H9 (cell line): ENCODE measurements around the gene POLN. TPM values are rescaled to one million over a fixed set of nuclear protein-coding genes. Genes with fewer than 3 reads are reported as not detected.

ENCODE experiments used
- DNase-seq: peaks from one replicate; pipeline ENCODE4 v3.0.0-alpha.2; 2017
- H2AFZ ChIP-seq: one replicate; pipeline ENCODE4 v1.6.1; 2013; ENCODE audit warnings: mild to moderate bottlenecking, low read length, control low read depth, moderate library complexity
- H2AK5ac ChIP-seq: 2 replicates; pipeline ENCODE4 v1.6.1; 2013; ENCODE audit warnings: low read length, control low read depth, mixed read lengths; ENCODE audit not compliant: insufficient read length
- H2BK120ac ChIP-seq: one replicate; pipeline ENCODE4 v1.6.1; 2013; ENCODE audit warnings: low read depth, mild to moderate bottlenecking, low read length, control low read depth, inconsistent platforms; ENCODE audit not compliant: poor library complexity, severe bottlenecking
- H2BK12ac ChIP-seq: 2 replicates; pipeline ENCODE4 v1.6.1; 2013; ENCODE audit warnings: low read length, control low read depth, mixed read lengths, low read depth; ENCODE audit not compliant: insufficient read length
- H2BK15ac ChIP-seq: 2 replicates; pipeline ENCODE4 v1.6.1; 2013; ENCODE audit warnings: low read depth, low read length, control low read depth
- H2BK20ac ChIP-seq: one replicate; pipeline ENCODE4 v1.6.1; 2013; ENCODE audit warnings: low read depth, mild to moderate bottlenecking, low read length, control low read depth, inconsistent platforms; ENCODE audit not compliant: poor library complexity, severe bottlenecking
- H2BK5ac ChIP-seq: 2 replicates; pipeline ENCODE4 v1.6.1; 2013; ENCODE audit warnings: low read length, control low read depth, mixed read lengths; ENCODE audit not compliant: insufficient read length
- H3K14ac ChIP-seq: 2 replicates; pipeline ENCODE4 v1.6.1; 2013; ENCODE audit warnings: low read length, control low read depth; ENCODE audit not compliant: insufficient read depth
- H3K18ac ChIP-seq: 2 replicates; pipeline ENCODE4 v1.6.1; 2013; ENCODE audit warnings: low read depth, mild to moderate bottlenecking, mixed read lengths, low read length, control low read depth; ENCODE audit not compliant: insufficient read length
- H3K23ac ChIP-seq: 2 replicates; pipeline ENCODE4 v1.6.1; 2013; ENCODE audit warnings: low read length, control low read depth, mixed read lengths, low read depth; ENCODE audit not compliant: insufficient read length
- H3K23me2 ChIP-seq: 2 replicates; pipeline ENCODE4 v1.6.1; 2013; ENCODE audit warnings: low read depth, mild to moderate bottlenecking, mixed read lengths, low read length, control low read depth; ENCODE audit not compliant: insufficient read length, poor library complexity, severe bottlenecking
- H3K27ac ChIP-seq: 2 replicates; pipeline ENCODE4 v1.5.1; 2013; ENCODE audit warnings: low read length, control low read depth, mixed read lengths, low read depth; ENCODE audit not compliant: insufficient read length
- H3K27me3 ChIP-seq: 2 replicates; pipeline ENCODE4 v1.6.1; 2013; ENCODE audit warnings: low read length, control low read depth, inconsistent platforms; ENCODE audit not compliant: insufficient read depth
- H3K4ac ChIP-seq: 2 replicates; pipeline ENCODE4 v1.6.1; 2013; ENCODE audit warnings: low read depth, mild to moderate bottlenecking, control low read depth, inconsistent platforms, low read length, moderate library complexity
- H3K4me1 ChIP-seq: 2 replicates; pipeline ENCODE4 v1.6.1; 2013; ENCODE audit warnings: low read length, control low read depth, inconsistent platforms; ENCODE audit not compliant: insufficient read depth
- H3K4me2 ChIP-seq: 2 replicates; pipeline ENCODE4 v1.6.1; 2013; ENCODE audit warnings: low read length, control low read depth, mixed read lengths; ENCODE audit not compliant: insufficient read length, insufficient read depth
- H3K56ac ChIP-seq: 2 replicates; pipeline ENCODE4 v1.6.1; 2013; ENCODE audit warnings: low read depth, mild to moderate bottlenecking, mixed read lengths, low read length, control low read depth; ENCODE audit not compliant: insufficient read length
- H3K79me1 ChIP-seq: 2 replicates; pipeline ENCODE4 v1.6.1; 2013; ENCODE audit warnings: low read depth, mild to moderate bottlenecking, moderate library complexity, low read length, control low read depth, inconsistent platforms; ENCODE audit not compliant: insufficient read depth, poor library complexity, severe bottlenecking
- H3K79me2 ChIP-seq: 2 replicates; pipeline ENCODE4 v1.6.1; 2013; ENCODE audit warnings: low read length, control low read depth, inconsistent platforms; ENCODE audit not compliant: insufficient read depth
- H3K9ac ChIP-seq: 2 replicates; pipeline ENCODE4 v1.6.1; 2013; ENCODE audit warnings: low read length, control low read depth, mixed read lengths; ENCODE audit not compliant: insufficient read length; ENCODE audit errors: extremely low read depth
- H3K9me3 ChIP-seq: one replicate; pipeline ENCODE4 v1.6.1; 2013; ENCODE audit warnings: low read depth, low read length, inconsistent platforms; ENCODE audit not compliant: control insufficient read depth
- H3T11ph ChIP-seq: one replicate; pipeline ENCODE4 v1.6.1; 2013; ENCODE audit warnings: mild to moderate bottlenecking, low read length, control low read depth, inconsistent platforms
- H4K20me1 ChIP-seq: one replicate; pipeline ENCODE4 v1.6.1; 2013; ENCODE audit not compliant: control insufficient read depth, insufficient read length, insufficient read depth
- H4K5ac ChIP-seq: 2 replicates; pipeline ENCODE4 v1.6.1; 2013; ENCODE audit warnings: low read depth, mild to moderate bottlenecking, mixed read lengths, low read length, control low read depth; ENCODE audit not compliant: insufficient read length
- H4K8ac ChIP-seq: replicated peaks from 2 replicates; pipeline ENCODE4 v1.6.1; 2013; ENCODE audit warnings: low read length, control low read depth, mixed read lengths, low read depth; ENCODE audit not compliant: insufficient read length
- H4K91ac ChIP-seq: 2 replicates; pipeline ENCODE4 v1.6.1; 2013; ENCODE audit warnings: low read depth, mild to moderate bottlenecking, moderate library complexity, mixed read lengths, low read length, control low read depth; ENCODE audit not compliant: insufficient read length
- H3K27ac Mint-ChIP-seq, 3 experiments: 2 replicates in 2 of 3; 3 replicates in 1 of 3; pipeline ENCODE4 v1.8.0; 2020 to 2021; ENCODE audit warnings: mixed read lengths in 3 of 3, mild to moderate bottlenecking in 1 of 3, moderate library complexity in 1 of 3
- H3K27me3 Mint-ChIP-seq: 2 replicates; pipeline ENCODE4 v1.8.0; 2021; ENCODE audit warnings: low read depth, mild to moderate bottlenecking, moderate library complexity, mixed read lengths
- H3K36me3 Mint-ChIP-seq, 3 experiments: 2 replicates in 2 of 3; 3 replicates in 1 of 3; pipeline ENCODE4 v1.8.0; 2020 to 2021; ENCODE audit warnings: low read depth in 3 of 3, mixed read lengths in 3 of 3; ENCODE audit not compliant: insufficient read depth in 1 of 3
- H3K4me1 Mint-ChIP-seq, 2 experiments: 2 replicates each; pipeline ENCODE4 v1.8.0; 2020; ENCODE audit warnings: mixed read lengths in 2 of 2
- H3K4me3 Mint-ChIP-seq, 2 experiments: 2 replicates in 1 of 2; 3 replicates in 1 of 2; pipeline ENCODE4 v1.8.0; 2020 to 2021; ENCODE audit warnings: mild to moderate bottlenecking in 2 of 2, mixed read lengths in 2 of 2, moderate library complexity in 1 of 2
- H3K9me3 Mint-ChIP-seq, 2 experiments: 2 replicates in 1 of 2; 3 replicates in 1 of 2; pipeline ENCODE4 v1.8.0; 2020; ENCODE audit warnings: mild to moderate bottlenecking in 2 of 2, mixed read lengths in 2 of 2, moderate library complexity in 1 of 2
- CTCF ChIP-seq: fragments of 200-600 bp; sonication (generic); conservative IDR thresholded peaks from 3 replicates; pipeline ENCODE4 v1.8.0; 2021; ENCODE audit warnings: antibody characterized with exemption, mild to moderate bottlenecking
- WGBS: extraction: QIAGEN DNeasy Blood & Tissue Kit; methylation state at CpG from one replicate; pipeline ENCODE4 v1.1.7; 2013; ENCODE audit warnings: missing lambda C conversion rate, low lambda C conversion rate, mixed read lengths; ENCODE audit not compliant: insufficient read length; ENCODE audit errors: extremely low coverage; 5-methylcytosine and 5-hydroxymethylcytosine counted together
- total RNA-seq: library from RNA; stranded (reverse); gene quantifications from 2 replicates; pipeline ENCODE4 v1.2.1, GENCODE V29; 2021

POLN gene
- total RNA-seq, 1 experiment from 2014 or later: 0.74 TPM

DNA sequence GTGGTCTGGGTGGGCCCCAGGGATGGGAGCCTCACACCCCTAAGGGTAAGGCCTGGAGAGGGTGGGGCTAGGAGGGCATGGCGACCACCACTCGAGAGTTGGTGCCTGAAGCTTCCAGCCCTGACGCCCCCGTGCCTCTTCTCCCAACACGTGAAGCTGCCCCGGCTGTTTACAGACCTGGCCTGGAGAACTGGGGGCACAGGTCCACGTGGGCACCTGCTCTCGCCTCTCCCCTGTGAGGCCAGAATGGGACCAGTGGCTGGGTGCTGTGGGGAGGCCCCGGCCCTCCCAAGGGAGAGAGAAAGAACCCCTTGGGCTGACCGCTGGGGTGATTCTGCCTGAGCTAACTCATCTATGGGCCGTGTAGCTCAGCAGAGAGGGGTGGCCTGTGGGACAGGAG lies 167.3 kb downstream of the POLN start:
- no peak overlapping the region for H2BK20ac ChIP-seq
- H3K14ac ChIP-seq: no peak overlapping the region
- H2AFZ ChIP-seq: no peak overlapping the region
- no peaks in the 10 kb centered on the region; a peak in 1 of 5 replicates for H3K9me3 Mint-ChIP-seq
- no peaks in the 10 kb centered on the region for H3K23me2 ChIP-seq
- H3K4ac ChIP-seq: no peak overlapping the region
- peaks cover 2% of the 10 kb centered on the region; the same call in 1 of the 2 replicates for H3K27me3 Mint-ChIP-seq
- no peak overlapping the region for H3K18ac ChIP-seq
- H3K79me2 ChIP-seq: no peaks in the 10 kb centered on the region
- H3K4me1 ChIP-seq: no peaks in the 10 kb centered on the region; the same call in 1 of the 2 replicates
- no peaks in the 10 kb centered on the region for H3K27me3 ChIP-seq
- H3K79me1 ChIP-seq: no peaks in the 10 kb centered on the region
- no peak overlapping the region for H2BK15ac ChIP-seq
- no peak overlapping the region for H3K9ac ChIP-seq
- H4K91ac ChIP-seq: no peak overlapping the region
- H3K4me1 Mint-ChIP-seq: peaks cover 12 to 21% of the 10 kb centered on the region in 2 experiments
- peak; percentile 14 for DNase-seq
- H3K23ac ChIP-seq: no peak overlapping the region
- no peak overlapping the region for H4K8ac ChIP-seq
- H2BK5ac ChIP-seq: no peak overlapping the region
- no peak overlapping the region for H3T11ph ChIP-seq
- H3K36me3 Mint-ChIP-seq: no peaks in the 10 kb centered on the region
- H2BK12ac ChIP-seq: no peak overlapping the region
- no peak overlapping the region for H2BK120ac ChIP-seq
- no peak overlapping the region for H3K56ac ChIP-seq
- no peak for TF ChIP-seq CTCF
- H3K9me3 ChIP-seq: no peaks in the 10 kb centered on the region
- H4K20me1 ChIP-seq: no peaks in the 10 kb centered on the region
- H3K4me3 Mint-ChIP-seq: no peak overlapping the region
- no peak overlapping the region for H3K27ac ChIP-seq
- H4K5ac ChIP-seq: no peak overlapping the region
- no peak overlapping the region for H3K27ac Mint-ChIP-seq
- no CpG with 5 or more reads among the region's 11 CpGs for WGBS
- H2AK5ac ChIP-seq: no peak overlapping the region
- no peak overlapping the region for H3K4me2 ChIP-seq
